GM23338 (cell line): ENCODE results near the gene CIT. TPM values are rescaled to one million over a fixed set of nuclear protein-coding genes. Genes with fewer than 3 reads are reported as not detected.

ENCODE experiments used
- ATAC-seq: fragments of 200-7000 bp; cut with Tn5 transposase; 3 replicates; pipeline ENCODE4 v1.9.1; 2020
- DNase-seq: peaks from one replicate; pipeline ENCODE4 v3.0.0-alpha.2; 2015; ENCODE audit warnings: low spot score
- H2AFZ ChIP-seq: fragments of 200-600 bp; sonication (generic); 2 replicates; pipeline ENCODE4 v1.8.0; 2016; ENCODE audit warnings: antibody characterized with exemption, mild to moderate bottlenecking, moderate library complexity
- H3F3A ChIP-seq: fragments of 200-600 bp; sonication (generic); replicated peaks from 2 replicates; pipeline ENCODE4 v1.8.0; 2017; ENCODE audit warnings: antibody characterized with exemption, mixed run types, low read depth
- H3K27ac ChIP-seq: fragments of 200-600 bp; sonication (generic); 2 replicates; pipeline ENCODE4 v1.6.1; 2016; ENCODE audit warnings: low read depth
- H3K27me3 ChIP-seq: fragments of 200-600 bp; sonication (generic); 2 replicates; pipeline ENCODE4 v1.8.0; 2016; ENCODE audit warnings: mild to moderate bottlenecking, mixed run types, moderate library complexity; ENCODE audit not compliant: insufficient read depth
- H3K36me3 ChIP-seq: fragments of 200-600 bp; sonication (generic); 2 replicates; pipeline ENCODE4 v1.8.0; 2016; ENCODE audit warnings: mild to moderate bottlenecking; ENCODE audit not compliant: insufficient read depth
- H3K4me1 ChIP-seq: fragments of 200-600 bp; sonication (generic); 2 replicates; pipeline ENCODE4 v1.8.0; 2016; ENCODE audit warnings: mild to moderate bottlenecking, moderate library complexity; ENCODE audit not compliant: insufficient read depth
- H3K4me2 ChIP-seq: fragments of 200-600 bp; sonication (generic); 2 replicates; pipeline ENCODE4 v1.7.1; 2017; ENCODE audit warnings: mixed run types
- H3K4me3 ChIP-seq: fragments of 200-600 bp; sonication (generic); 2 replicates; pipeline ENCODE4 v1.6.1; 2016; ENCODE audit warnings: mixed run types
- H3K79me2 ChIP-seq: fragments of 200-600 bp; sonication (generic); replicated peaks from 2 replicates; pipeline ENCODE4 v1.8.0; 2017; ENCODE audit warnings: mild to moderate bottlenecking; ENCODE audit not compliant: insufficient read depth
- H3K9me2 ChIP-seq: fragments of 200-600 bp; sonication (generic); 2 replicates; pipeline ENCODE4 v1.8.0; 2017; ENCODE audit not compliant: insufficient read depth
- H4K20me1 ChIP-seq: fragments of 200-600 bp; sonication (generic); replicated peaks from 2 replicates; pipeline ENCODE4 v1.8.0; 2017; ENCODE audit warnings: mild to moderate bottlenecking; ENCODE audit not compliant: insufficient read depth
- H3K27ac Mint-ChIP-seq: 2 replicates; pipeline ENCODE4 v1.8.0; 2020; ENCODE audit warnings: inconsistent platforms, mild to moderate bottlenecking, moderate library complexity, mixed read lengths
- H3K27me3 Mint-ChIP-seq: 3 replicates; pipeline ENCODE4 v1.8.0; 2022; ENCODE audit warnings: low read depth, mild to moderate bottlenecking, moderate library complexity, mixed read lengths, inconsistent platforms; ENCODE audit not compliant: insufficient read depth, poor library complexity
- H3K36me3 Mint-ChIP-seq: 3 replicates; pipeline ENCODE4 v1.8.0; 2021; ENCODE audit warnings: low read depth, mild to moderate bottlenecking, inconsistent platforms, moderate library complexity, mixed read lengths
- H3K4me1 Mint-ChIP-seq: 3 replicates; pipeline ENCODE4 v1.8.0; 2020; ENCODE audit warnings: mild to moderate bottlenecking, inconsistent platforms, mixed read lengths
- H3K4me3 Mint-ChIP-seq: 3 replicates; pipeline ENCODE4 v1.8.0; 2021; ENCODE audit warnings: moderate library complexity, mild to moderate bottlenecking, inconsistent platforms, mixed read lengths
- H3K9me3 Mint-ChIP-seq: 3 replicates; pipeline ENCODE4 v1.8.0; 2020; ENCODE audit warnings: moderate library complexity, mild to moderate bottlenecking, inconsistent platforms, mixed read lengths
- CREB1 ChIP-seq: fragments of 250-450 bp; sonication (Bioruptor Pico); IDR thresholded peaks from 2 replicates; pipeline ENCODE4 v1.5.0; 2020; ENCODE audit warnings: low read depth, mild to moderate bottlenecking, moderate library complexity
- EZH2 ChIP-seq: fragments of 200-600 bp; sonication (generic); IDR thresholded peaks from one replicate; pipeline ENCODE4 v1.8.0; 2017; ENCODE audit warnings: antibody characterized with exemption, mild to moderate bottlenecking, low read depth; ENCODE audit not compliant: unreplicated experiment
- EZH2phosphoT487 ChIP-seq: fragments of 200-600 bp; sonication (generic); IDR thresholded peaks from one replicate; pipeline ENCODE4 v1.8.1; 2018; ENCODE audit warnings: antibody characterized with exemption; ENCODE audit not compliant: unreplicated experiment
- JUNB ChIP-seq: IDR thresholded peaks from one replicate; pipeline ENCODE4 v1.6.1; 2016; ENCODE audit warnings: antibody characterized with exemption; ENCODE audit not compliant: unreplicated experiment
- NANOG ChIP-seq: IDR thresholded peaks from 2 replicates; pipeline ENCODE4 v1.6.1; 2016; ENCODE audit warnings: antibody characterized with exemption, borderline replicate concordance
- POLR2AphosphoS5 ChIP-seq: IDR thresholded peaks from 2 replicates; pipeline ENCODE4 v1.6.1; 2016; ENCODE audit warnings: antibody characterized with exemption, low read depth
- STAT1 ChIP-seq: IDR thresholded peaks from one replicate; pipeline ENCODE4 v1.6.1; 2016; ENCODE audit warnings: antibody characterized with exemption; ENCODE audit not compliant: unreplicated experiment
- ZNF114 ChIP-seq: fragments of 250-450 bp; sonication (Bioruptor Pico); IDR thresholded peaks from 2 replicates; pipeline ENCODE4 v1.5.0; 2020; ENCODE audit warnings: mild to moderate bottlenecking, moderate library complexity
- ZNF331 ChIP-seq: fragments of 250-450 bp; sonication (Bioruptor Pico); IDR thresholded peaks from 2 replicates; pipeline ENCODE4 v1.5.0; 2020; ENCODE audit warnings: low read depth, mild to moderate bottlenecking, moderate library complexity
- polyA plus RNA-seq: library from polyadenylated mRNA; unstranded; fragments of >200 nt; fragmentation: Nextera tagmentation; extraction: Ambion mirVana; gene quantifications from 2 replicates; pipeline ENCODE4 v1.2.1, GENCODE V29; 2016
- total RNA-seq: library from RNA; depleted of rRNA; stranded (reverse); fragments of >200 nt; shearing (Covaris generic); gene quantifications from 2 replicates; pipeline ENCODE4 v1.2.3, GENCODE V29; 2014
- TF ChIP-seq, protein P1 (sequence below): fragments of 250-450 bp; sonication (Bioruptor Pico); IDR thresholded peaks from 2 replicates; pipeline ENCODE4 v1.5.0; 2020; ENCODE audit warnings: mild to moderate bottlenecking, moderate library complexity
- TF ChIP-seq, protein P2 (sequence below), 2 experiments: fragments of 200-600 bp in 1 of 2; sonication (generic) in 1 of 2; conservative IDR thresholded peaks; 2 replicates each; pipeline versions ENCODE4 v1.5.1 to v1.6.1; 2016 to 2017; ENCODE audit warnings: antibody characterized with exemption in 2 of 2, low read depth in 2 of 2, mild to moderate bottlenecking in 2 of 2, moderate library complexity in 1 of 2
- TF ChIP-seq, protein P3 (sequence below): IDR thresholded peaks from one replicate; pipeline ENCODE4 v1.6.1; 2018; ENCODE audit warnings: antibody characterized with exemption; ENCODE audit not compliant: unreplicated experiment
- TF ChIP-seq, protein P4 (sequence below): IDR thresholded peaks from 2 replicates; pipeline ENCODE4 v1.6.1; 2016; ENCODE audit warnings: antibody characterized with exemption

CIT gene
- total and polyA plus RNA-seq, 2 experiments from 2014 or later, result 9.7 to 47.8 TPM

DNA sequence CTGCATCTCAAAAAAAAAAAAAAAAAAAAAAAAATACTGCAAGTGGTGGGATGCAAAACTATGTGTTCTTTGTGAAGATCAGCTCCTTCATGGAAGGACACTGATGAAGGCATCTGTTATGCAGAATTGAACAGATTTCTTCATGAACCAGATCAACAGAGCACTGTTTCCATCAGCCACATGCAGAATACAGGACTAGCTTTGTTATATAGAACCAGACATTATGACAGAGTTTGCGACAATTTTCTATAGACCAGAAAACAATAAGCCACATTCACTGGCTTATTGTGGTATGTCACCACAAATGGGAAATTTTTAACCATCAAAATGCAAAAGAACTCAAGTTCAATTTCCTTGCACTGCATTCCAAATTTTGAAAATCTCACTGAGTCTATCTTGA is 34.7 kb downstream of the CIT start:
- ATAC-seq (no peak), DNase-seq (no peak)
- Mint-ChIP-seq H3K27ac (no peak overlapping the region), H3K4me1 (no peaks in the 10 kb centered on the region), H3K27me3 (peaks cover 8% of the 10 kb centered on the region), H3K9me3 (no peaks in the 10 kb centered on the region), H3K4me3 (no peak overlapping the region), H3K36me3 (peaks cover 55% of the 10 kb centered on the region)
- Histone ChIP-seq H3K36me3 (peaks cover 3% of the 10 kb centered on the region; the same call in 1 of the 2 replicates), H3K4me3 (no peak overlapping the region), H3K27me3 (no peaks in the 10 kb centered on the region), H3K4me2 (no peak overlapping the region), H3K79me2 (peaks cover 11% of the 10 kb centered on the region; the same call in 1 of the 2 replicates), H3K9me2 (no peaks in the 10 kb centered on the region), H3K4me1 (no peaks in the 10 kb centered on the region), H3F3A (no peaks in the 10 kb centered on the region), H3K27ac (no peak overlapping the region), H4K20me1 (peaks cover 9% of the 10 kb centered on the region; the same call in 1 of the 2 replicates), H2AFZ (no peak overlapping the region)
- TF ChIP-seq, protein P1, sequence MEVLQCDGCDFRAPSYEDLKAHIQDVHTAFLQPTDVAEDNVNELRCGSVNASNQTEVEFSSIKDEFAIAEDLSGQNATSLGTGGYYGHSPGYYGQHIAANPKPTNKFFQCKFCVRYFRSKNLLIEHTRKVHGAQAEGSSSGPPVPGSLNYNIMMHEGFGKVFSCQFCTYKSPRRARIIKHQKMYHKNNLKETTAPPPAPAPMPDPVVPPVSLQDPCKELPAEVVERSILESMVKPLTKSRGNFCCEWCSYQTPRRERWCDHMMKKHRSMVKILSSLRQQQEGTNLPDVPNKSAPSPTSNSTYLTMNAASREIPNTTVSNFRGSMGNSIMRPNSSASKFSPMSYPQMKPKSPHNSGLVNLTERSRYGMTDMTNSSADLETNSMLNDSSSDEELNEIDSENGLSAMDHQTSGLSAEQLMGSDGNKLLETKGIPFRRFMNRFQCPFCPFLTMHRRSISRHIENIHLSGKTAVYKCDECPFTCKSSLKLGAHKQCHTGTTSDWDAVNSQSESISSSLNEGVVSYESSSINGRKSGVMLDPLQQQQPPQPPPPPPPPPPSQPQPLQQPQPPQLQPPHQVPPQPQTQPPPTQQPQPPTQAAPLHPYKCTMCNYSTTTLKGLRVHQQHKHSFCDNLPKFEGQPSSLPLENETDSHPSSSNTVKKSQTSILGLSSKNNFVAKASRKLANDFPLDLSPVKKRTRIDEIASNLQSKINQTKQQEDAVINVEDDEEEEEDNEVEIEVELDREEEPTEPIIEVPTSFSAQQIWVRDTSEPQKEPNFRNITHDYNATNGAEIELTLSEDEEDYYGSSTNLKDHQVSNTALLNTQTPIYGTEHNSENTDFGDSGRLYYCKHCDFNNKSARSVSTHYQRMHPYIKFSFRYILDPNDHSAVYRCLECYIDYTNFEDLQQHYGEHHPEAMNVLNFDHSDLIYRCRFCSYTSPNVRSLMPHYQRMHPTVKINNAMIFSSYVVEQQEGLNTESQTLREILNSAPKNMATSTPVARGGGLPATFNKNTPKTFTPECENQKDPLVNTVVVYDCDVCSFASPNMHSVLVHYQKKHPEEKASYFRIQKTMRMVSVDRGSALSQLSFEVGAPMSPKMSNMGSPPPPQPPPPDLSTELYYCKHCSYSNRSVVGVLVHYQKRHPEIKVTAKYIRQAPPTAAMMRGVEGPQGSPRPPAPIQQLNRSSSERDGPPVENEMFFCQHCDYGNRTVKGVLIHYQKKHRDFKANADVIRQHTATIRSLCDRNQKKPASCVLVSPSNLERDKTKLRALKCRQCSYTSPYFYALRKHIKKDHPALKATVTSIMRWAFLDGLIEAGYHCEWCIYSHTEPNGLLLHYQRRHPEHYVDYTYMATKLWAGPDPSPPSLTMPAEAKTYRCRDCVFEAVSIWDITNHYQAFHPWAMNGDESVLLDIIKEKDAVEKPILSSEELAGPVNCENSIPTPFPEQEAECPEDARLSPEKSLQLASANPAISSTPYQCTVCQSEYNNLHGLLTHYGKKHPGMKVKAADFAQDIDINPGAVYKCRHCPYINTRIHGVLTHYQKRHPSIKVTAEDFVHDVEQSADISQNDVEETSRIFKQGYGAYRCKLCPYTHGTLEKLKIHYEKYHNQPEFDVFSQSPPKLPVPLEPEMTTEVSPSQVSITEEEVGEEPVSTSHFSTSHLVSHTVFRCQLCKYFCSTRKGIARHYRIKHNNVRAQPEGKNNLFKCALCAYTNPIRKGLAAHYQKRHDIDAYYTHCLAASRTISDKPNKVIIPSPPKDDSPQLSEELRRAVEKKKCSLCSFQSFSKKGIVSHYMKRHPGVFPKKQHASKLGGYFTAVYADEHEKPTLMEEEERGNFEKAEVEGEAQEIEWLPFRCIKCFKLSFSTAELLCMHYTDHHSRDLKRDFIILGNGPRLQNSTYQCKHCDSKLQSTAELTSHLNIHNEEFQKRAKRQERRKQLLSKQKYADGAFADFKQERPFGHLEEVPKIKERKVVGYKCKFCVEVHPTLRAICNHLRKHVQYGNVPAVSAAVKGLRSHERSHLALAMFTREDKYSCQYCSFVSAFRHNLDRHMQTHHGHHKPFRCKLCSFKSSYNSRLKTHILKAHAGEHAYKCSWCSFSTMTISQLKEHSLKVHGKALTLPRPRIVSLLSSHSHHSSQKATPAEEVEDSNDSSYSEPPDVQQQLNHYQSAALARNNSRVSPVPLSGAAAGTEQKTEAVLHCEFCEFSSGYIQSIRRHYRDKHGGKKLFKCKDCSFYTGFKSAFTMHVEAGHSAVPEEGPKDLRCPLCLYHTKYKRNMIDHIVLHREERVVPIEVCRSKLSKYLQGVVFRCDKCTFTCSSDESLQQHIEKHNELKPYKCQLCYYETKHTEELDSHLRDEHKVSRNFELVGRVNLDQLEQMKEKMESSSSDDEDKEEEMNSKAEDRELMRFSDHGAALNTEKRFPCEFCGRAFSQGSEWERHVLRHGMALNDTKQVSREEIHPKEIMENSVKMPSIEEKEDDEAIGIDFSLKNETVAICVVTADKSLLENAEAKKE (CRISPR knock-in tag), result no peak
- TF ChIP-seq STAT1 (no peak), ZNF114 (no peak), NANOG (no peak), EZH2 (no peak), ZNF331 (CRISPR knock-in tag) (no peak), JUNB (no peak), CREB1 (CRISPR knock-in tag) (no peak), EZH2phosphoT487 (no peak), POLR2AphosphoS5 (no peak)
- TF ChIP-seq, protein P2, sequence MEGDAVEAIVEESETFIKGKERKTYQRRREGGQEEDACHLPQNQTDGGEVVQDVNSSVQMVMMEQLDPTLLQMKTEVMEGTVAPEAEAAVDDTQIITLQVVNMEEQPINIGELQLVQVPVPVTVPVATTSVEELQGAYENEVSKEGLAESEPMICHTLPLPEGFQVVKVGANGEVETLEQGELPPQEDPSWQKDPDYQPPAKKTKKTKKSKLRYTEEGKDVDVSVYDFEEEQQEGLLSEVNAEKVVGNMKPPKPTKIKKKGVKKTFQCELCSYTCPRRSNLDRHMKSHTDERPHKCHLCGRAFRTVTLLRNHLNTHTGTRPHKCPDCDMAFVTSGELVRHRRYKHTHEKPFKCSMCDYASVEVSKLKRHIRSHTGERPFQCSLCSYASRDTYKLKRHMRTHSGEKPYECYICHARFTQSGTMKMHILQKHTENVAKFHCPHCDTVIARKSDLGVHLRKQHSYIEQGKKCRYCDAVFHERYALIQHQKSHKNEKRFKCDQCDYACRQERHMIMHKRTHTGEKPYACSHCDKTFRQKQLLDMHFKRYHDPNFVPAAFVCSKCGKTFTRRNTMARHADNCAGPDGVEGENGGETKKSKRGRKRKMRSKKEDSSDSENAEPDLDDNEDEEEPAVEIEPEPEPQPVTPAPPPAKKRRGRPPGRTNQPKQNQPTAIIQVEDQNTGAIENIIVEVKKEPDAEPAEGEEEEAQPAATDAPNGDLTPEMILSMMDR (conservative IDR thresholded peaks at IDR 0.05; ENCODE audit: low read depth in 2 of 2), result no peak
- TF ChIP-seq, protein P3, sequence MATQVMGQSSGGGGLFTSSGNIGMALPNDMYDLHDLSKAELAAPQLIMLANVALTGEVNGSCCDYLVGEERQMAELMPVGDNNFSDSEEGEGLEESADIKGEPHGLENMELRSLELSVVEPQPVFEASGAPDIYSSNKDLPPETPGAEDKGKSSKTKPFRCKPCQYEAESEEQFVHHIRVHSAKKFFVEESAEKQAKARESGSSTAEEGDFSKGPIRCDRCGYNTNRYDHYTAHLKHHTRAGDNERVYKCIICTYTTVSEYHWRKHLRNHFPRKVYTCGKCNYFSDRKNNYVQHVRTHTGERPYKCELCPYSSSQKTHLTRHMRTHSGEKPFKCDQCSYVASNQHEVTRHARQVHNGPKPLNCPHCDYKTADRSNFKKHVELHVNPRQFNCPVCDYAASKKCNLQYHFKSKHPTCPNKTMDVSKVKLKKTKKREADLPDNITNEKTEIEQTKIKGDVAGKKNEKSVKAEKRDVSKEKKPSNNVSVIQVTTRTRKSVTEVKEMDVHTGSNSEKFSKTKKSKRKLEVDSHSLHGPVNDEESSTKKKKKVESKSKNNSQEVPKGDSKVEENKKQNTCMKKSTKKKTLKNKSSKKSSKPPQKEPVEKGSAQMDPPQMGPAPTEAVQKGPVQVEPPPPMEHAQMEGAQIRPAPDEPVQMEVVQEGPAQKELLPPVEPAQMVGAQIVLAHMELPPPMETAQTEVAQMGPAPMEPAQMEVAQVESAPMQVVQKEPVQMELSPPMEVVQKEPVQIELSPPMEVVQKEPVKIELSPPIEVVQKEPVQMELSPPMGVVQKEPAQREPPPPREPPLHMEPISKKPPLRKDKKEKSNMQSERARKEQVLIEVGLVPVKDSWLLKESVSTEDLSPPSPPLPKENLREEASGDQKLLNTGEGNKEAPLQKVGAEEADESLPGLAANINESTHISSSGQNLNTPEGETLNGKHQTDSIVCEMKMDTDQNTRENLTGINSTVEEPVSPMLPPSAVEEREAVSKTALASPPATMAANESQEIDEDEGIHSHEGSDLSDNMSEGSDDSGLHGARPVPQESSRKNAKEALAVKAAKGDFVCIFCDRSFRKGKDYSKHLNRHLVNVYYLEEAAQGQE, result no peak
- TF ChIP-seq, protein P4, sequence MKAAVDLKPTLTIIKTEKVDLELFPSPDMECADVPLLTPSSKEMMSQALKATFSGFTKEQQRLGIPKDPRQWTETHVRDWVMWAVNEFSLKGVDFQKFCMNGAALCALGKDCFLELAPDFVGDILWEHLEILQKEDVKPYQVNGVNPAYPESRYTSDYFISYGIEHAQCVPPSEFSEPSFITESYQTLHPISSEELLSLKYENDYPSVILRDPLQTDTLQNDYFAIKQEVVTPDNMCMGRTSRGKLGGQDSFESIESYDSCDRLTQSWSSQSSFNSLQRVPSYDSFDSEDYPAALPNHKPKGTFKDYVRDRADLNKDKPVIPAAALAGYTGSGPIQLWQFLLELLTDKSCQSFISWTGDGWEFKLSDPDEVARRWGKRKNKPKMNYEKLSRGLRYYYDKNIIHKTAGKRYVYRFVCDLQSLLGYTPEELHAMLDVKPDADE, result no peak
